Airway epithelial cell (primary cell): ENCODE data around the gene GPR152. TPM values are rescaled to one million over a fixed set of nuclear protein-coding genes. Genes with fewer than 3 reads are reported as not detected.

ENCODE experiments used
- total RNA-seq: library from RNA; depleted of rRNA; stranded (reverse); fragments of >200 nt; gene quantifications from 2 replicates; pipeline ENCODE4 v1.2.3, GENCODE V29; 2015

Gene GPR152
- not detected in 2 replicates for total RNA-seq

DNA sequence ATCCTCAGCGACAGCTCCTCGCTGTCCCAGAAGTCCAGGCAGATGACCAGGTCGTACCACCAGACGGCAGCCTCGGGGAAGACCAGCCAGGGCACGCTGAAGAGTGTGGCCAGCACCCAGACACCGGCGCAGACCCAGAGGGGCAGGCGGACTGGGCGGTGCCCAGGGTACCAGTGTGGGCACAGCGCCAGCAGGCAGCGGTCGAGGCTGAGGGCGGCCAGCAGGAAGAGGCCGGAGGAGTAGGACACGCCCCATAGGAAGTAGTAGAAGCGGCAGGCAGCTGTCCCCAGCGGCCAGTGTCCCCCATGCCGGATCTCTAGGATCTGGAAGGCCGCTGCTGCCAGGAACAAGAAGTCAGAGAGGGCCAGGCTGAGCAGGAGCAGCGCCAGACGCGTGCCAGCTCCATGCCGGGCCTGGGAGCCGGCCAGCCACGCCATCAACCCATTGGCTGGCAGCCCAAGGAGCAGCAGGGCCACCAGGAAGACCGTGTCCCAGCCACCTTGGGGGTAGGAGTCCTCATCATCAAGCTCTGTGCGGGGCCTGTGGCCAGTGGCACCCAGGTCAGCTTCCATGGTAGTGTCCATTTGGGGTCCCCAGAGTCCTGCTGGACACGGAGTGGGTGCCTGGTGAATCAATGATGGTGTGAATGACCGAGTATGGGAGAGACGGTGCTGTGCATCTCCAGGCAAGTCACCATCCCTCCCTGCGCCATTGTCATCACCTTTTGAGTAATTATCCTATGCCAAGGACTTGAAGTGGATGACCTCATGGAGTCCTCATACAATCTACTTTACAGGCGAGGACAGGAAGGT lies at the start of gene GPR152:
Gene GPR152, minus strand, starts transcription at position 589 of the 812 bp plus-strand sequence. Its CDS starts 5 bp downstream, at position 584.

GRCh38 chr11:67482827-67483798 lies 30.6 kb upstream of the GPR152 start, which contains the start of gene AIP:
Gene AIP (plus strand): TSS chr11:67483026. CDS start chr11:67483159, 133 bp downstream.

DNA sequence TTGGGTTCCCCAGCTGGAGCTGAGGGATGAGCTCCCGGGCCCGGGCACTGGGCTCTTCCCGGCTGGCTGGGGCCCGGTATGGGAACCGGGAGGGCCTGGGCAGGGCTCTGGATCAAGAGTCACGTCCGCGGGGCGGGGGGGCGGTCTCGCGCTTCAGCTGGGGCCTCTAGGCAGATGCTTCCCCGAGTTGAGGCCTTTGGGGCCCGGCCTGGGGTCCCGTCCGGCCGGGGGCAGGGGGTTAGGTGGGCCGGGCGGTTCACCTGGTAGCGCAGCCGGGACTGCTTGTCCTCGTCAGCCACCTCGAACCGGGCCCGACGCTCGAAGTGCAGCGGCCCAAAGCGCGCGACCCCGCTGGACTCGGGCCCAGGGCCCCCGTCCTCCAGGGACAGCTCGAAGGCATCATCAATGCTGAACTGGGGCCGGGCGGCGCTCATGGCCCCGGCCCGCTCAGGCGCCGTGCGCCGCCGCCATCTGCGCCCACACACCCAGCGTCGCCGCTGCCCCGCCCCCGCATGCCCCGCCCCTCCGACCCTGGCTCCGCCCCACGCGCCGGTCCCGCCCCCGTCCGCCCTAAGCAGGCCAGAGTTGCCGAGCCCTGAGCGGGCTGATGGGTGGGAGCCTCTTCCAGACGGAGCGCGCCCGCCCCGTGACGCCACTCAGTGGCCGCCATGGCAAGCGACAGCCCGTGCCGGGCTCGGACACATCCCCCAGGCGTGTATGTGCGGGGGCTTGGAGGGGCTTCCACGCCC lies 16.4 kb upstream of the GPR152 start, which contains the start of gene TMEM134:
Gene TMEM134, minus strand, starts transcription at position 493 of the 749 bp plus-strand sequence. Its CDS starts 59 bp downstream, at position 434.

GRCh38 chr11:67455054-67455453 lies 2.5 kb upstream of the GPR152 start, which contains the start of gene CABP4:
Gene CABP4 (plus strand): TSS chr11:67455354. CDS start chr11:67455424, 70 bp downstream.

GRCh38 chr11:67437082-67437808 lies 15.3 kb downstream of the GPR152 start, which contains the start of gene PTPRCAP:
Gene PTPRCAP (minus strand): TSS chr11:67437682. CDS start chr11:67437619, 63 bp downstream.

DNA sequence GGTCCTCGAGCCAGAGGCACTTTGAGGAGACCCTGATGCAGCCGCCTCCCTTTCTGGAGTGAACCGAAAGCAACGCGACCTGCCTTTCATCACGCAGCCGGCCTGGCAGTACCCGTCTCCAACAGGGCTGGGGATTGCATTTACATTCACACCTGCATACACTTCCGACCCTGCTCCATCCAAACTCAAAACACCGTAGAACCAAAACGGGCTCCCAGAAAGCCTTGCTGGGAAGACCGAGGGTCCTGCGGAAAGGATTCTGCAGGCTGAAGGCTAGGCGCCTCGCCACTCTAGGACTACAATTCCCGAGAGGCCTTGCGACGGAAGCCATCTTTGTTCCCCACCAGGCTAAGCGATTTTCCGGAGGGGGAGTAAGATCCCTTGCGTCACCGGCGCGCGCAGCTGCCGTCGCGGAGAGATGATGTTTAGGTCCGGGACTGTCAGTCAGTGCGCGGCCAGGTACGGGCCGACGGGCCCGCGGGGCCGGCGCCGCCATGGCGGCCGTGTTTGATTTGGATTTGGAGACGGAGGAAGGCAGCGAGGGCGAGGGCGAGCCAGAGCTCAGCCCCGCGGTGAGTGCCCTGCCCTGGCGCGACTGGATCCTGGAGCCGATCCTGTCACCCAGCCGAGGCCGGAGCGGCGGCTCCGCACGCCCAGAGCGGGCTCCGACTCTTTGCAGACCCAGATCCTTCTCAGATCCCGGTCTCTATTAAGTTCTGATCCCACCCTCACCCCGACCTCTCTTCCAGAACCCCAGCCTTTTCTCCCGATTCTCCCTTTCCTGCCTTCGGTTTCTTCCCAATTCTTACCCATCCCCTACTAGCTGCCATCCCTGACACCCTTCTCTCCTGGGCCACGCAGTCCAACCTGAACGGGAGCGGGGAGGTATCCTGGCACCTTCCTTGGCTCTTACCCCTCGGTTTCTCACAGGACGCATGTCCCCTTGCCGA lies 24.2 kb downstream of the GPR152 start, which contains the start of gene RPS6KB2:
Gene RPS6KB2, plus strand, starts transcription at position 443 of the 950 bp plus-strand sequence. Its CDS starts 52 bp downstream, at position 495.

DNA sequence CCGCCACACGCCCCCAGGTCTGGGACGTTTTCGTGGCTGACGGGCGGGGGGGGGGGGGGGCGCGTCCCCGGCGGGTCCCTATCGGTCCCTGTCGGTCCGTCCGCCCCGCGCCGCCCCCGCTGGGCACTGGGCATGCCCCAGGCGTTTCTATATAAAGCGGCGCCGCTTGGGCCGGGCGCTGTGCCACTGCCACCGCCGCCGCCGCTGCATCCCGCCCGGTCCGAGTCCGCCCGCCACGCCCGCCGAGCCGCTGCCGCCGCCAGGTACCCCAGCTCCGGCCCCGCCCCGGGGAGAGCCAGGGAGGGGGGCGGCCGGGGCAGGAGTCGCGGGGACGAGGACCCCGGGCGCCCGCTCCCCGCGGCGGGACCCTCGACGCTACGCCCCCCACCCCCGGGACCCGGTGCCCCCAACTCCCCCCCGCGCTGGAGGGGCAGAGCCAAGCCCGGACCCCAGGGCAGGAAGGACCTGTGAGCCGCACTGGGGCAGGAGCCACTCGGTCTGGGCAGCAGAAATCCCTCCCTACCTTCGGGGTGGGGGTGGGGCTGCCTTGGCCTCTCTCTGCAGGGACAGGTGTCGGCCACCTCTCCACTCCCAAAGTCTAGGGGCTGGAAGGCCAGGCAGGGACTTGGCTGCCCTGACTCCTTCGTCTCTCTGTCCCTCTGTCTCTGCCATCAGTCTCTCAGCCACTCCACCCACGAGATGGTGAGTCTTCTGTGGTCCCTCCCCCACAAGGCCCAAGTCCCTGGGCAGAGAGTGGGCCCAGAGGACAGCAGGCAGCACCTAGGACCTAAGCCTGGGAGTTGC lies 36.8 kb downstream of the GPR152 start, which contains the start of gene CARNS1:
Gene CARNS1, plus strand, starts transcription at position 178 of the 804 bp plus-strand sequence. Its CDS starts 522 bp downstream, at position 700.

DNA sequence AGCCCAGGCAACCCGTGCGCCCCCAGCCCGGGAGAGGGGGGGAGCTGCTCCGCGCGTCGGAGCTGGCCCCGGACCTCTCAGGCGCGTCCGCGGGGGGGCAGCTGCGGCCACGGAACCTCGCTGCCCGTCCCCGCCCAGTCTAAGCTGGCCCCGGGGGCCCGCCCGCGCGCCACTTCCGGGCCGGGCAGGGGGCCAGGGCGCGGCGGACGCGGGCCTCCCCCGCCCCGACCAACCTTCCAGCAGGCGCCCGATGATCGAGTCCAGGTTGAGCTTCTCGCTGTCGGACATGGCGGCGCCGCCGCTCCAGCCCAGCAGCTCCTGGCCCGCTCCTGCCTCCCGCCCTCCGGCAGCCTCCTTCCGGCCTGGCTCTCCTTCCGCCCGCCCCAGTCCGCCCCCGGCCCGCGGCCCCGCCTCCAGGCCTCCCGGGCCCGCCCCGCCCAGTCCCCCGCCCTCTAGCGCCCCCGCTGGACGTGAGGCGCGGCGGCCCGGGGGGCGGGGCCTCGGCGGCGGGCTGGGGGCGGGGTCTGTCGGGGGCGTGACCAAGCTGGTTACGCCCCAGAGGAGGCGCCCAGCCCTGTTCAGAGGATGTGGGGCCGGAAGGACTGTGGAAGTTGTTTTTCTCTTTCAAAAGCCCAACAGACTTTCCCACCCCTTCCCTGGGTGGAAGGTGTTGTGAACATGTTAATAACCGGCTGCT lies 50.9 kb downstream of the GPR152 start, which contains the start of gene PPP1CA:
Gene PPP1CA, minus strand, starts transcription at position 364 of the 697 bp plus-strand sequence. Its CDS starts 76 bp downstream, at position 288.

Other genes starting within 250 kb of the GPR152 start
- gene GRK2, start 186.3 kb downstream of the GPR152 start, total RNA-seq: 64.9 and 65.5 TPM in 2 replicates
- gene ANKRD13D, start 163.4 kb downstream of the GPR152 start, total RNA-seq: 42.7 and 47.8 TPM in 2 replicates
- 79.6 and 98.2 TPM in 2 replicates for gene SSH3, start 149.2 kb downstream of the GPR152 start, total RNA-seq
- 124 and 172 TPM in 2 replicates for gene POLD4, start 99.2 kb downstream of the GPR152 start, total RNA-seq
- 6.1 and 8.5 TPM in 2 replicates for gene CLCF1, start 79.1 kb downstream of the GPR152 start, total RNA-seq
- gene RAD9A, start 60.7 kb downstream of the GPR152 start, total RNA-seq: 15.8 and 16.1 TPM in 2 replicates
- 245 and 263 TPM in 2 replicates for gene PPP1CA, start 50.9 kb downstream of the GPR152 start, total RNA-seq
- not detected in 2 replicates for gene TBC1D10C, start 48.6 kb downstream of the GPR152 start, total RNA-seq
- 0.07 TPM in 1 of 2 replicates, not detected in the other for gene CARNS1, start 37.1 kb downstream of the GPR152 start, total RNA-seq
- gene RPS6KB2, start 24.2 kb downstream of the GPR152 start, total RNA-seq: 79.5 and 85.2 TPM in 2 replicates
- 0.33 TPM in 1 of 2 replicates, not detected in the other for gene PTPRCAP, start 15.0 kb downstream of the GPR152 start, total RNA-seq
- 70.7 and 81.5 TPM in 2 replicates for gene CORO1B, start 9.3 kb downstream of the GPR152 start, total RNA-seq
- not detected in 2 replicates for gene CABP4, start 2.6 kb upstream of the GPR152 start, total RNA-seq
- 86.5 and 87.6 TPM in 2 replicates for gene TMEM134, start 16.5 kb upstream of the GPR152 start, total RNA-seq
- 56.6 and 63.5 TPM in 2 replicates for gene AIP, start 30.3 kb upstream of the GPR152 start, total RNA-seq
- 43.8 and 49.0 TPM in 2 replicates for gene PITPNM1, start 52.6 kb upstream of the GPR152 start, total RNA-seq
- gene CDK2AP2, start 55.4 kb upstream of the GPR152 start, total RNA-seq: 45.8 and 61.4 TPM in 2 replicates
- gene CABP2, start 70.7 kb upstream of the GPR152 start, total RNA-seq: not detected in 2 replicates
- gene GSTP1, start 131.1 kb upstream of the GPR152 start, total RNA-seq: 3,208 and 4,619 TPM in 2 replicates
- 254 and 281 TPM in 2 replicates for gene NDUFV1, start 154.2 kb upstream of the GPR152 start, total RNA-seq
- 18.3 and 21.0 TPM in 2 replicates for gene NUDT8, start 177.2 kb upstream of the GPR152 start, total RNA-seq
- gene TBX10, start 187.0 kb upstream of the GPR152 start, total RNA-seq: not detected in 2 replicates
- not detected in 2 replicates for gene ACY3, start 198.0 kb upstream of the GPR152 start, total RNA-seq
- 43.2 and 65.4 TPM in 2 replicates for gene ALDH3B2, start 221.9 kb upstream of the GPR152 start, total RNA-seq